ENCODE results near the gene ARHGAP15.

ARHGAP15 gene

DNA sequence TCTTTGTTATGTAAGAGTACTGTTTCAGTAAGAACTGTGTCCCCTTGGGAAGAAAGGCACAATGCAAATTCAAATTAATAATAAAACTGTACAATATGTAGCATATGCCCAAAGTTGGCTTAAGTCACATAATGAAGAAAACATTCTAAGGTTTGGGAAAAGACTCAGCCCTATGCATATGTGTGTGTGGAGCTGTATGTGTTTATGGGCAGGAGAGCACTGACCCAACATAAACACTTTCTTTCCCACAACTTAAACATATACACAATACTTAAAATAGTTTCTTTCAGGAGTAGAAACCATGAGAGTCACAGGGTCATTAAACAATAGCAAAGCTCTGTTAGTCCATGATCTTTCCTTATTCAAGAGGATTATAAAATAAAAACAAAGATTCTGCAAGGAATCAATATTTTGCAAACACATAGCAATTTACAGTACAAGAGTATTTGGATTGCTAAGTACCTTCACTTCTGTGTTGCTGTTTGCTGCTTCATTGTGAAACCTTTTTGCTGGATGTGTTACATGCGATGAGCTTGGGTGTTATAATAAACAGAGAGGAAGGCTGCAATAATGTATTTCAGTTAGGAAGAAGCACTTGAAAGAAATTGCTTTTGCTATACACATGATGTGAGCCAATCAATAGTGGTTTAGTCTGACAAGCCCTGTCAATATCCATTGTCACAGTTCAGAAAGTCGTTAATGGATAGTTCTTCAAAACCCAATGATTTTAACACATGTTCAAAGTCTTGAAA, 347.3 kb downstream of the ARHGAP15 start:
- no peak overlapping the region for H3K4me3 ChIP-seq (ENCODE audit: low read depth, low read length)

DNA sequence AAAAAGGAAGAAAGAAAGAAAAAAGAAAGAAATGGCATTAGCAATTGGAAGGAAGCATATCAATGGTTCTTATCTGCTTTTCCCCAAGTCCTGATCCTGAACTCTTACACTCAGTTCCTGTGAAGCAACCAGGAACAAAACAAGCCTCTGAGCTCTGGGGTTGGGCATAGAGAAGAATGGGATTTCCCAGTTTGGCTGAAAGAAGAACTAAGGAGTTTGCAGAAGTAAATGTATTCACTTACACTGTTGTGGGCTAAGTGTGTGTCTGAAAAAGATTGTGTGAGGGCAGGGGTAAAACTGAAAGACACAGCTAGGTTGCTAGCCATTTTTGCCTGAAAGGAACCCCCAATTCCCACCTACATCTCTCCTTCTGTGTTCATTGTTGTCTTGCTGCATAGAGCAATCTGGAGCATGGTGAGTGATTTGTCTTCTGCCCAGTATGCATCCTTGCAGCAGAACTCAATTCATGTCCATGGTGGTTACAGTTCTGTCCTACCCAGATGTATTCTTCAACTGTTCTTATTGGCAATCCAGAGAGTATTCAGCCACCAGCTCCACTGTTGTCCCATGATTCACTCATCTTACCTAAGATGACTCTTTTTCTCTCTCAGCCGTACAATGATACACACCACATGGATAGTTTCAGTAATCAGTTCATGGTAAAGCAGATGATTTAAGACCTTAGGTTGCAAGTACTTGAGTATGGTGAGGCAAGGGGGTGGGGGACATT, 348.7 kb downstream of the ARHGAP15 start:
- no peak overlapping the region for H3K4me3 ChIP-seq (ENCODE audit: low read depth, low read length)

DNA sequence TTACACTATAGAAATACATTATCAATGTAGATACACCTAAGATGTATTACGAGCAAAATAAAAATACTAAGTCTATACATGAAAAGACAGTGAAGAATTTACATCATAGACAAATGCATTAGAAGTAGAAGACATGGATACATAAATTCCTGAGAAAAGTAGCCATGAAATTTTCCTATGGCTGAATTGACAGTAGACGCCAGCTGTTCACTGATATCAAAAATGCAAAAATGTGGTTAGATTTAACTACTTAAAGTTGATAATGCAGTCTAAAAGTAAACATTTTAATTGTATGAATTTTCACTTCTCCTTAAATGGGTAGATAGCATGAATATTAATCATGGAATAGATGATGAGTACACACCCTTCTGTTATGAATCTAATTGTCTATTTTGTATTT, 350.9 kb downstream of the ARHGAP15 start:
- no peak overlapping the region for H3K4me3 ChIP-seq (ENCODE audit: low read depth, low read length)

DNA sequence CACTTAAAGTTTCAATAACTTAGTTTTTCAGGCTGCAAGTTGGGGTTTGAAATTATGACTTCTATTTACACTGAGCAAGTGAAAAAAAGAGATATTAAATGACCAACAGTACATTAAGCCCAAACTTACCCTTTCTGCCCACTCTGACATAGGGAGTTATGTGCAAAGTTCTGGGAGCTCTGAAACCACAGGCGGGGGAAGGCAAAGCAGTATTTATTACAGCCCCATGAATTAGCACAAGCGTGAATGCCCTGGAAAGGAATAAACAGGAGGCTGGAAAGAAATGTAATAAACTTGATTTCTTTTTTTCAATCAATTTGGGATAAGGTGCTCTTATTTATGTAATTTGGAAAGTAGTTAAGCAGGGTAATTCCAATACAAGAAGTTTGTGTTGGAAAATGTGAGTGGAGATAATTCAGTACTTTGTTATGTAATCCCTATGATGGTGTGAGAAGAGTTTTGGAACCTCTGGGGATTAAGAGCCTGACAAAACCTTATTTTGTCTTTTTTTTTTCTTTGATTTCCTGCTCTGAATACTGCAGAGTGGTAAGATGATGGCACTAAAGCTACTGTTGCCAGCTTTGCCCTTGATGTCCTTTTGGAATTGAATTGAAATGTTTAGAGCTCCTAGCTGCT, 351.5 kb downstream of the ARHGAP15 start:
- H3K4me3 ChIP-seq (ENCODE audit: low read depth, low read length), result no peak overlapping the region

DNA sequence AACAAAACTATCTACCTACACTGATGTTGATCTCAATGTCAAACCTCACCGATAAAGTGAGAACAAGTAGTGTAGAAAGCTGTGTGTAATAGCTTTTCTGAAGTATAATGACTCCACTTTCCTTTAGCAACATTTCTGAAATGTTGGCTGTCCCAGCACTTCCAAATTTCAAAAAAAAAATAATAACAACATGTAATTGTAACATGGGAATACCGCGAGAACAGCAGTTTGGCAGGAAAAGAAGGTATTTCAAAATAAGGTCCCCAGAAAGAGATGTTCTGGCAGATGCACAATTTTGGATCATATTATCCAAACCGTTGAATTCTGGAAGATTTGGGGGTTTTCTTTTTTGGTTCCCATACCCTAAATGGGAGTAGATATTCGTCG, 352.0 kb downstream of the ARHGAP15 start:
- H3K4me3 ChIP-seq (ENCODE audit: low read depth, low read length), result no peak overlapping the region

DNA sequence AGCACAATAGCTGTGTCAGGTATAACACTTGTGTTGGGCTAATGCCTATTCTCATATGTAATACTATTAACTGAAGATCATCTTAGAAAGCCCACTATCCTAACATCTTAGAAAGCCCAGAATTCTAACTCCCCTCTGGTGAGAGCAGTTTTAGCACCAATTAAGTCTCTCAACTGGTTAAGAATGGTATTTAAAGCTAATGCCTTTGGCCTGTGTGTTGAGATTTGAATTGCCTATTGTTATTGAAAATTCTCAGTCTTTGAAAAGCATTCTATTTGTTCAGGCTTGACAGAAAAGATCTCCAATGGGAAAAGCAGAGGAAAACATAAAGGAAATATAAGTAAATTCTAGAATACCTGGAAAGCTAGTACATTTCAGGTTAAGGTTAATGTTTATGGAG, 352.5 kb downstream of the ARHGAP15 start:
- H3K4me3 ChIP-seq (ENCODE audit: low read depth, low read length), result no peak overlapping the region

DNA sequence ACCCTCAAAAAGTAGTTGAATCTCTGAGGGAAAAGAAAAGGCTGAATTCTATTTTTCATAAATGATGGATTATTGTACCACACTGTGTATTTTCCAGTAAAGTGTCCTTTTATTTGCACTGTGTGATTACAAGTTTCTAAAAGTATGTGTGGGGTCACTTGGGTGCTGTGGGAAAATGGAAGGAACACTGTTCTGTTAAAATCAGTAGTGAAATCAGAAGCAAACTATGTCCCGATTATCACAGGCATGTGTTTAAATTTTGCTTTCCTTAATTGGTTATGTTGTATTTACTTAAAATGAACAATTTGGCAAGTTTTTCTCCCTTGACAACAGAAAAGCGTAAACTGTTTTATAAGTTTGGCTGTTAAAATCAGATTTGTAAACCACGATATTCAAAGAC, 353.1 kb downstream of the ARHGAP15 start:
- H3K4me3 ChIP-seq (ENCODE audit: low read depth, low read length), result no peak overlapping the region

DNA sequence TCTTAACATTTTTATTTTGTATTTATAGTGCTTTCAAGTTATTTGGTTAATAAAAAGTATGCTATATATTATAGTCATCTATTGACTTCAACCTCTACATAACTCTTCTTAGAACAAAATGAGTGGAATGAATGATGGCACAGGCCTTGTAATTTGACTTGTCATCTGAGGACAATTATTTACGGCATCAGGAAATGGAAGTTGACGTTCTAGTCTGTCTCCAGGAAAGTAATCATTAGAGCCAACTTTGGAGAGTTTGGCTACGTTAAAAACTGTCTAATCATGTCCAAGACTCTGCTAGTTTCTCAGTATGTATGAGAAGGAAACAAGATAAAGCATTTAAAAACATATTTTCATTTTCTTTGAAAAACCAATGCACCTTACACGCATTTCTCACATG, 353.6 kb downstream of the ARHGAP15 start:
- H3K4me3 ChIP-seq (ENCODE audit: low read depth, low read length), result no peak overlapping the region

DNA sequence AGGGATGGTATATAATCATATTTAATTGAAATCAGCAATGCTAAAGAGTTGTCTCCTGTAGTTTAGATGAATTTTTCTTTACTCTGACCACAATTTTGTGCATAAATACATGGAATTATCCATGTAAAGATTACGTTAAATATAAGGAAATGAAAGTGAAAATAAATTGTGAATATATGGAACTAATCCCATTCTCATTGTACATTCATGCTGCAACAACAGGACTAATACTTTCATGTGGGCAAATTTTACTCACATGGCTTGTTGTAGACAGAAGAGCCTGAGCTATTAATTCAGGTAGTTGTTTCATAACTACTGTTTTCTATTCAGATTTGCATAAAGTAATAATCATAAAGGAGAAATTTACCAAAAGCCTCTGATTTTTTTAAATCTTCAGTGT, 357.8 kb downstream of the ARHGAP15 start:
- H3K4me3 ChIP-seq (ENCODE audit: low read depth, low read length), result no peak overlapping the region

DNA sequence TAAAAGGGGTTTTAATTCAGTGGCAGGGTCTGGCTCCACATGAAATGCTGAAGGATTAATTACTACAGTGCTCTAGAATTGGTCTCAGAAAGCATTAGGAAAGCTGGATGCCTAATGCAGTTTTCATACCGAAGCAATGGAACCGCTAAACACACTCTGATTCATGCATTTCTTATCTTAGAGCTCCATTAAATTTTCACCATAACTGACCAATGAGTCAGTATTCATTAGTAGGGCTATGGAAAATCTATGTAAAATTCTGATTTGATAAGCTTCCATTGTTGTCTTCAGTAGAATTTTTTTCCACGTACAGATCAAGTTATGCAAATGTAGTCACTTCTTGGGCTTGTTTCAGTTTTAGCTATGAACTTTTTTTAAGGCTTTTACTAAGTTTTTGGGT, 359.9 kb downstream of the ARHGAP15 start:
- H3K4me3 ChIP-seq (ENCODE audit: low read depth, low read length), result no peak overlapping the region

DNA sequence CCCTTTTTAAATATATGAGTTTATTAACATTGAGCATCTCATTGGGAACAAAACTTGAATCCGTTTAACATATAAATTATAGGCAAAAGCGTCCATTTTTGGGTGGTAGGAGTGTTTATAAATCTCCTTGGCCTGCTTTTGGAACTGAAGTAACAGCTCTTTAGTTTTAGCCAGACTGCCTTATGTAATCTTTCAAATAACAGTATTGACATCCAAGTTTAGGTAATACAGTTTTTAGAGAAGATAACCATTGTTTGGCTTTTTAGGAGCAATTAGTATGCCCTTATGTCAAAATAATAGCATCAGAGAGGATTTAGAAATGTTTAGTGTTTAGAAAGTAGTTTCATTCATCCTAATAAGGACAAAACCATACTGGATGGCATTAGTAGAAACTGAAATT, 361.9 kb downstream of the ARHGAP15 start:
- no peak overlapping the region for H3K4me3 ChIP-seq (ENCODE audit: low read depth, low read length)

DNA sequence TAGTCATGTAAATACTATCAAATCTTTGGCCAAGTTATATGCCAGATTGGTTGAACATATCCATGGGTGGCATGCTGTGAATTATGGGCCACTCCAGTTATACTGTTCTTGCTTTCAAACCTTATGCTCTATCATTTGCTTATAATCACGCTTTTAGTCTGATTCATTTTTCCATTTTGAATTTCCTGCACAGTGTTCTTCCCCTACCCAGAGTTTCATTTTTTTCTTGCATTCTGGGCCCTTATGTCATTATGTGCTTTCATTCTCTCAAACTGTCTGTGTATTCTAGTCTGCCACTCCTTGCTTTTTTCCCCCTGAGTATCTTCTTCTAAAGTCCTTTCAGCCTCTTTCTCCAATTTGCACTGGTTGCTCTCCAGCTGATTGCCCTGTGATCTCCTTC, 364.1 kb downstream of the ARHGAP15 start:
- no peak overlapping the region for H3K4me3 ChIP-seq (ENCODE audit: low read depth, low read length)

DNA sequence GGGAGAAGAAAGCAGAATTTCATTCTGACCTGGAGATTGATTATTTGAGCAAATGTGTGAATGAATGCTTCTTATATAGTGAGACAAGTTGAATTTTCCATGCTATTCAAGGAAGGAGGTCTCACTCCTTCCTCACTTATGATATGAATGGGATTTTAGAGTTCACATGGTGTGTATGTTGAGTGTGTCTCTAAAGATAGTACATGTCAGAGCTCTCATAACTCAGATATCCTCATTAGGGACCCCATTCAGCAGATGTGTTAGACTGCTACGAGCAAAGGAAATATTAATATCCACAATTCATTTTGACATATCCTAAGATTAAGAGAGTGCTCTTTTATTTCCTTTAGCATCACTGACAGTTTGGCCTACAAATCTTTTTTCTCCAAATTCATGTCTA, 368.5 kb downstream of the ARHGAP15 start:
- no peak overlapping the region for H3K4me3 ChIP-seq (ENCODE audit: low read depth, low read length)

DNA sequence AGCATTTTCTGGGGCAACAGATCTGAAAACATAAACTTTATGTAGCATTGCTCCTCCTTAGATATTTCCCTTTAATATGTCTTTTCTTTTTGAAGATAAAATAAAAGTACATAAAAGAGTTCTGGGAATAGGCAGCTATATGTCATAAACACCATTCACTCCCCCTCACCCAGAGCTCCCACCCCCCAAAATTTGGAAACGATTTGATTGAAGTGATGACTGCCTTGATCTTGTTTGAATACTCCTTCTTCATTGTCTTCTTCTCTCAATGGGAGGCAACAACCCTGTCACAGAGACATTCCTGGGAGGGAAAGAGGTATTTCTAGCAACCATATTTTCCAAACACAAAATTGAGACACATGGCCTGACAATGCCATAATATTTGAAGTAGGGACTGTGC, 369.3 kb downstream of the ARHGAP15 start:
- H3K4me3 ChIP-seq (ENCODE audit: low read depth, low read length), result no peak overlapping the region

DNA sequence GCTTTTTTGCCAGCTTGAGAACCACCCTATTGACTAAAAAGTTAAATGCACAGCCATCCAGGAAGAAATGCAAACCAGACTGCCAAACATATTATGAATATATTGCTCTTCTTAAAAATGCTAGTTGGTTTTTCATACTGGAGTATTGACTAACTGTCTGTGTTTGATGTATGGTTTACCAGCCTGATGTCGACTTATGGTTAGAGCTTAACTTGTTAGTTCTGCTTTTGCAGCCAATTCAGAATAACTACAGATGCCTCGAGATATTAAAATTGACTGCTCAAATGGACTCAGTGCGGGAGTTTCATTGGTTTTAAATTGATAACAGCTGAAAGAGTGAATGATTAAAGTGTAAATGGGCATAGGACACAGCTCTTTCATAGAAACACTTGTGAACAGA, 369.8 kb downstream of the ARHGAP15 start:
- H3K4me3 ChIP-seq (ENCODE audit: low read depth, low read length), result no peak overlapping the region

DNA sequence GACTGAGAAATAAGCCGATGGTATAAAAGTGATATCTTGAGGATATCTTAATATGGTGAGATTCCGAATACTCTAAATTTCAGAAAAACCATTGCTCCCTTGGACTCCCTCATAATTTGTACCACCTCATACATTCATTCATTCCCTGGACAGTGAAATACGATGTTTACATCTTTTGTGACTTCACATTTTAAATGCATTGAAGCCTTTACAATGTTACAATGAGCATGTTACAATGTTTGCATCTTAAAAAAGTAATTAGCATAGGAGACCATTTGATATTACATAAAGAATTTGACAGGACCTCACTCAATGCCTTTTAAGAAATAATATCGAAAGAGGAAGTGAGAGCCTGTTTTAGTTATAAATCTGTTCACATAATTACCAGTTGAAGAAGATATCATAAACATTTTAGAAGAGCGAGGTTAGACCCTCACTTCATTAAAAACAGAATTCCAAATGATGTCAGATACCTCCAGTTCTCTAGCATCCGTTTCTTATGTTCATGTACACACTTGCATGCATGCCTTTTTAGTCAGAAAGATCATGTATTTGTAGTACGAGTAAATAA, 372.0 kb downstream of the ARHGAP15 start:
- H3K4me3 ChIP-seq (ENCODE audit: low read depth, low read length), result no peak overlapping the region

DNA sequence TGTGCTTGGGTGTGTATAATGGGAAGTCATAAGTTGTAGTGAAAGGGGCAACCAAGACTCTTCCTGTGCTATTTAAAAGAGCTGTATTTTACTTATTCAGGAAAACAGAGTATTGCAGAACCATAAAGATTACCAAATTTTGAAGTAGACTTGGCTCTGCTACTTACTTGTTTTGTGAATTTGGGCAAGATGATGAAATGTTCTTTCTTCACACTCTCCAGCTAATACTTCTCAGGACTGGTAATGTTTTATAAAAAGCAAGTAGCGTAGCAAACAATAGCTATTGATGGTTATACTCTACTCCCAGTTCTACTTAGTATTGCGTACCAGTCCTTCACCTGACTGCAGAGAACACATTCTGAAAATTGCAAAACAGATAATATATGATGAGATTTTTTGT, 374.1 kb downstream of the ARHGAP15 start:
- H3K4me3 ChIP-seq (ENCODE audit: low read depth, low read length), result no peak overlapping the region

DNA sequence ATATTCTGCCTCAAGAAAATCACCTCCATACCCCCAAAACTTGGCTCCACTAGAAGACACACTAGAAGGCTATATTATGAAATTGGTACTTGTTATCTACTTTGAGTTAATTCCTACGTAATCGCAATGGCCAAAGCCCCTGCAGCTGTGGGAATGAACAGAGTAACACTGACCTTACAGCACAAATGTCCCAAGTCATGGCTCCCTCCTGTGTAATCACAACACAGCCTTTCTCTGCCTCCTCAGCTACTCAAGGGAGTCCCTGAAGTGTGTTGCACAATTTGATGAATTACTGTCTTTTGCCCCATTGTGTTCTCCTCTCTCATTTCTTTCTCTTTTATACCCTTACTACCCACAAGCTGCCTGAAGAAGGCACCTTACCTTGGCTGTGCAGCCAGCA, 375.2 kb downstream of the ARHGAP15 start:
- H3K4me3 ChIP-seq (ENCODE audit: low read depth, low read length), result no peak overlapping the region

DNA sequence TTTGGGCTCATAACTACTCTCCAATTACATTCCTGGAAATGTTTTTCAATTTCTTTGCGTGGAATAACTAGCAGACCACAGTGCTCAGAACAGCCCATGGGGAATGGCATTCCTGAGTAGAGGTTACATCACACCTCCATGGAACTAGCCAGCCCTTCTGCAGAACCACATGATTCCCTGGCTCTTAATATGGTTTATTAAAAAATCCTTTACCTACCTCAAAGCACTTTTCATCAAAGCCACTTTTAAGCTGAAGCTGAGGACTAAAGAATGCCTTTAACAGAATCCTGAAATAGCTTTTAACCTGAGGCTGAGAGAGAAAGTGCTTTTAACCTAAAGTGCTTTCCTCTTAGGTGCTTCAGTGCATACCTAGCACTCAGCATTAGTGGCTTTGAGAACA, 376.3 kb downstream of the ARHGAP15 start:
- H3K4me3 ChIP-seq (ENCODE audit: low read depth, low read length), result no peak overlapping the region

DNA sequence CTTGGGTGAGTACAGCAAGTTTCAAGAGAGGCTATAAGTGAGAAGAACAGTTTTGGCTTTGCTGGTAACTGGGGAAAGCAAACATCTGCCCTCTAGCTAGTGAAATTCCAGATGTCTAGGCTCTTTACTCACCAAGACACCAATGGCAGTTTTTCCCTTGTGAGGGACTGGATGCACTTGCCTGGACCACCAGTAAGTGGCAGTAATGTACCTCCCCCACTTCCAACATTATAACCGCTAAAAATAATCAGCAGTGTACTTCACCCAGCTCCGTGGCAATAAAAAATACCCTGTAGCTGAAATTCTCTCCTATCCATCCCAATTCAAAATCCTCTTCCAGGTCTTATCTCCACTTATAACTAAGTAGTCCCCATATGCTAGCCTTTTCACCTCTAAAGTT, 383.9 kb downstream of the ARHGAP15 start:
- H3K4me3 ChIP-seq (ENCODE audit: low read depth, low read length), result no peak overlapping the region

DNA sequence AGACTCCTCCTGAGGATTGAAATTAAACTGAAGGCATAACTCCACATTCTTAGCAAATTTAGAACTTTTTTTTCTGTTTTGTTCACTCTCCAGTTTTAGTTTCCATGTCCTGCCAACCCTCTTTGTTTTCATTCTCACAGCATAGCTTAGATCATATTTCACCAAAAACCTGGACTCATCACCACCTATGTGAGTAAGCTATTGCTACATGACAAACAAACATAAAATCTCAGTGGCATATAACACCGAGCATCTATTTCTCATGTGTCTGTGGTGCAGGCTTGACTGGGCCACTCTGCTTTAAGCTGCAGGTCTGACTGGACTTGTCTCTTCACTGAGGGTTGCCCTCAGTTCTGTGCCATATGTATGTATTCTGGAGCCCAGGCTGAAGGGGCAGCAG, 385.2 kb downstream of the ARHGAP15 start:
- H3K4me3 ChIP-seq (ENCODE audit: low read depth, low read length), result no peak overlapping the region

DNA sequence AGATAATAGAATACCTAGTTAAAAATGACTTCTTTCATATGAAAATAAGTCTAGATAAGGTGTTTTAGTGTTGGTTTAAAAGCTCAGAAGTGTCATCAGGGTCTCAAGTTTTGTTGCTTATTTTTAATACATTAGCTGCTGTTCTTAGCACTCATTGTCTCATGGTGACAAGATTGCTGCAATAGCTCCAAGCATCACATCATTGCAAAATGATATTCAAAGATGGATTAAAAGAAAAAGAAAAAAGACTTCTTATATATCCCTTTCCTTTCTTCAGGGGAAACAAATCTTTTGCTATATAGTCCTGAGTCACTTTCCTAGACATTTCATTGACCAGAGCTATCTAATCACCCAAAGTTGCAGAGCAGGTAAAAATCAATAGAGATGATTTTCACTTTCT, 386.1 kb downstream of the ARHGAP15 start:
- H3K4me3 ChIP-seq (ENCODE audit: low read depth, low read length), result no peak overlapping the region

Data from iPS-11a (cell line).